DMS153 treated with DMSO at 0.1 percent for 48 hours (cell line): ENCODE measurements around the gene NTM.
"Not testable (repeated sequence)": the region's sequence is repeated elsewhere in the genome, so short reads cannot be mapped to it uniquely, and the experiment has no call there.

Experiments used
- DNase-seq: peaks from one replicate; lab custom pipeline; 2025; ENCODE audit not compliant: unreplicated experiment; lab: John Stamatoyannopoulos, UW

The NTM gene

DNA sequence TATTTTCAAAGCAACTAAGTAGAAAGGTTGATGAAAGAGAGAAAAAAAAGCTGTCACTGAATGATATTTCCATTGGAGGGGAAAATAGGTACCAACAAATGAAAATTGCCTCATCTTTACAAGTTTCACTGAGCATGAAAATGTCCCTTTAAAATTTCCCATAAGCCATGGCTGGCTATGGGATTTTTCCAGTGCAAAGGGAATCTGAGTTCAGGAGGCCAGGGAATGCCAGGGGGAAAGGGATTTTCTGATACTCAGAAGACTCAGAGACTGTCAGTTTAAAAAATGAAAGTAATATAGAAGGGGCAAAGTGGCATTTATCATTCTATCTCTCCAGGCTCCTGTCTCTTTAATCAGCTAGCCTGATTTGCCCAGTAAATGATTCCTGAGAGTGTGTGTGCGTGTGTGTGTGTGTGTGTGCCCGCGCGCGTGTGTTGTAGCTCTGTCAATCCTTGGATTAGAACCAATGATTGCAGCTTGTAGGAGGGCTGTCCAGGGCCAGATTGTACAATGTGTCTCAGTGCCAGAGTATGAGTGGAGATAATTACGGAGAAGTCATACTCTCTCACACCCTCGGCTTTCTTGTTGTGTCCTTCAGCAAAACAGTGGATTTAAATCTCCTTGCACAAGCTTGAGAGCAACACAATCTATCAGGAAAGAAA is at the start of gene NTM:
Gene NTM, plus strand, starts transcription at position 526 of the 662 bp plus-strand sequence.
- DNase-seq = no peak

DNA sequence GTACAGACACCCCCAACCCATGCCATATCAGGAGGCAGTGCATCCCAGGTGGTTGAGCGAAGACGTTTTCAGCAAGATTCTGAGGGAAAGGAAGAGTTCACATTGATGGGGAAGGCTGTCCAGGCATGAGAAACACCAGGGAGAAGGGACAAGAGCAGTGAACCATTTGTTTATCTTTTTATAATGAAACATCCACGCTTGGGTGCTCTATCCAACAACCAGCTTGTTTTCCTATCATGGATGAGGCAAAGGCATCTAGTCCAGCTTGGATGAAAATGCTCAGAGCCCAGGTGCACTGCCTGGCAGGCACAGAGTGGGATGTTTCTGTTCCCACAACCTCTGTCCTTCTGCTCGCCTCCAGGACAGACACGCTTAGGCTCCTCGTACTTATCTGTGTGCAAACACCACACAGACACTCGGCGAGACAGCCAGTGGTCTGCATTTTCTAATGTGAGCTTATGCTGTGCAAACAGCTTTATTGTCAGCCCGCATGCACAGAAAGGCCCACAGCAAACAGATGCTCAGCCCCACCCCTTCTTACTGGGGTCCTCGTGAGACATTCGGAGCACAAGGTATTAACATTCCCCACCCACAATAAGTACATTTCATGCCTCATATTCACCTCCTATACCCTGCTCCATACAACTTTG is 45.4 kb upstream of the NTM start:
- DNase-seq = no peak

DNA sequence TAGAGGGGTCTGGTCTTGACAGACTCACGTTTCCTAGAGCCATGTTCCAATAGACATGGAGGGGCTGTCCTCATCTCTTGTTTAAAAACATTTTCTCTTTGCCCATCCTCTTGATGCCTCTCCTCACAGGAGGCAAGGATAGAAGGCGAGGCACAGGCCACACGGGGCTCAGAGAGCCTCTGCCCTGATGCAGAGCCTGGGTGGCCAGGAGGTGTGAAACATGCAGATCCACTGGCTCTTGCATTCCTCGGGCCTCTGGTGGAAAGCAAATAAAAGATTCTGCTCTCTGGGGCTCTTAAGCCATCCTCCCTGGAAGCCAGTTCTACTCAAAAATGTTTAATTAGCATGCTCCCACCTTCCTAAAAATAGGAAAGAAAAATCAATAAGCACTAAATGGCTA is 43.6 kb upstream of the NTM start:
- DNase-seq = no peak

DNA sequence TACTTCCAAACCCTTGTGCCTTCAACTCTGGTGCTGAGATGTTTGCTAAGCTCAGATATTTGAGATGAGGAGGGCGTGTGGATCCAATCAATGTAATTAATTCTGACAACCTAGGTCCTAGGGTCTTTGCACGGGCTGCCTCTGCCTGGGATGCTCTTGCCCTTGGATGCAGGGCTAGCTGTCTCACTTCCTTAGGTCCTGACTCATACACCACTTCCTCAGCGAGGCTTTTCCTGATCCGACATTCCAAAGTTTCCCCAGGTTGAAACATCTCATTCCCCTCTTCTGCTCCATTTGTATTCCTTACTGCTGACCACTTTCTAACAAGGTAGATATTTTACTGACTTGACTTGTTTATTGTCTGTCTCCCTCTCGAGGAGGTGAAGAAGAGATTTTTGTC is 43.0 kb upstream of the NTM start:
- DNase-seq = no peak

DNA sequence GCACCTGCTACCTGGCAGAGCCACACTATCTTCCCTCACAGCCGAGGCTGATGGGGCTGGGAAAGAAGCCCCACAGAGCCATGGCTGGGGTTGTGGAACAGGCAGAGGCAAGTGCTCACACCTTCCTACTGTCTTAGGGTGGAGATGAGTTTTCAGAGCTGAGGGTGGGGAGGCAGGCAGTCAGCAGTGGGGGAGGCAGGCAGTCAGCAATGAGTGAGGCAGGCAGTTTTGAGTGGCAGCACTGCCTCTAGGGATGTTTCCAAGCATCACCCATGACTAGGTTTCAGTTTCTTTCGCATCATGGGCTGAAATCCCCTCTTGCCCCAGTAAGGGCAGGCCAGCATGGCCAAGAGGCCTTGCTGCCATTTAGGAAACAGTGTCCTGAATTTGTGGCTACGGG is 41.6 kb upstream of the NTM start:
- no peak for DNase-seq

GRCh38 chr11:131331010-131331409 is 39.4 kb upstream of the NTM start:
- DNase-seq = no peak

GRCh38 chr11:131331546-131331945 is 38.9 kb upstream of the NTM start:
- DNase-seq = no peak

GRCh38 chr11:131334601-131335000 is 35.8 kb upstream of the NTM start:
- DNase-seq = no peak

GRCh38 chr11:131341900-131342299 is 28.5 kb upstream of the NTM start:
- DNase-seq = not testable (repeated sequence)

DNA sequence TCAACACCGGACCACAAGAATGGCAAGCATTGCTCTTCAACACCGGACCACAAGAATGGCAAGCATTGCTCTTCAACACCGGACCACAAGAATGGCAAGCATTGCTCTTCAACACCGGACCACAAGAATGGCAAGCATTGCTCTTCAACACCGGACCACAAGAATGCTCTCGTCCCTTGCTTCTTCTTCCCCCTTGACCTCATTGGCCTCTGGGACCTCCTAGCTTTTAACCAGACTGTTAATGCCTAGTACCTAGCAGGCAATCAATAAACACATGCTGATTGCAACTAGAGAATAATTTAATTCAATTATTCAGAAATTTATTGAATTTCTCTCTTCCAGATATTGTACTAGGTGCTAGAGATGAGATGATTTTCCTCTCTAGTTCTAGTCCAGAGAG is 28.0 kb upstream of the NTM start:
- DNase-seq = not testable (repeated sequence)

DNA sequence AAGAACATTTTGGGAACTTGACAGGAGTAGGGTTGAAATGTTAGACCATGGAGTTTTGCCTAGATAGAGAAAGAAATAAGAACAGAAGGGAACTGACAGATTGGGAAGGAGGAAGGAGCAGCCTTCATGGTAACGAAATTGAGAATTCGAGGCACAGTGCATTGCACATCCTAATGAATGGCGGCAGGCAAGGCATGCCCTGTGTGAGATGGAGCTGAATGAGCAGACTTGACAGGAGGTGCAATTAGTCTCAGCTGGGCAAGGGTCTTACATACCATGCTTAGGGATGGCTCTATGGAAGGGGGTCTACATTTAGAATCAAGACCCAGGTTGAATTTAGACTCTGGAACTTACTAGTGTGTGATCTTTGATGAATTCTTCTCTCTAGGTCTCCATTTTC is 25.0 kb upstream of the NTM start:
- no peak for DNase-seq

DNA sequence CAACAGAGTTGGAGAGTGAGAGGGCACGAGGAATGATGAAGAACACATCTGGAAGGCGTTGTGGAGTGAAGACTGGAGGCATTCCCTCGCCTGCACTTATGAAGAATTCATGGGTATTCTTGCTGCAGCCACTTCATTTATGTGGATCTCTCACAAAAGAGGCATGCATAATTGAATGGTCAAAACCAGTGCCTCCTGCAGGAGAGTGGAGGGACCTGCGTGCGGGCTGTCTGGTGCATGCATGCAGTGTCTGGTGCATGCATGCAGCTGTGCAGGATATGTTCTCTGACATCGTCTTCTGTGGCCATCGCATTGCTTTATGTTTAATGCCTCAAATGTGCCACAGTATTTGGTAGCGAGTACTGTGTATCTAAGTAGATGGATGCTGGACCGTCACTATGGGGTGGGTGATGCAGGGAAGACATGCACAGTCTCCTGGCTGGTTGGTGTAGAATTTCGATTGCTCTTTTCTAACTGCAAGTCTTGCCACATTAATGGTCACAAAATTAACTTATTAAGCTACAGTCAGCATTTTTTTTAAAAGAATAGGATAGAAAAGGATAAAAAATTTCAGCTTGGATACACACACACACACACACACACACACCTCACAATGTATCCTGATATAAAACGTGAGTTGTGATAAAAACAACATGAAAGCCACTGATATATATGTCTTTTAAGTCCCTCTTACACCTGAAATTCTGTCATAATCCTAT is 20.9 kb upstream of the NTM start:
- no peak for DNase-seq

GRCh38 chr11:131350872-131351271 is 19.5 kb upstream of the NTM start:
- no peak for DNase-seq

DNA sequence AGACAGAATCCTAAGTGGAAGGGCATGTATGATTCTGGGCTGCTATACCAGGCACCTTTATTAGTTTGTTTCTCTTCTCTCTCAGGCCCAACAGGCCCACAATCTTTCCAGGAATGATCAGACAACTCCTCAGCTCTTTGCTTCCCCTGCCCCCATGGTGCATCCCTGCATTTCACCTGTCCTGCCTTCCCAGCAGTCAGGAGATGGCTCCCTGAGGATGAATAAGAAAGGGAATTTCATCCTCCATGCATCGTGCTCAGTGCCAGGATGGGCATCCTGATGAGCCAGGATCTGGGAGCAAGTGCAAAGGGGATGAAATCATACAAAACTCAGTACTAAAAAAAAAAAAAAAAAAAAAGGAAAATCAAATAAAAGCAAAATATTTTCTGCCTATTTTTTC is 18.6 kb upstream of the NTM start:
- no peak for DNase-seq

DNA sequence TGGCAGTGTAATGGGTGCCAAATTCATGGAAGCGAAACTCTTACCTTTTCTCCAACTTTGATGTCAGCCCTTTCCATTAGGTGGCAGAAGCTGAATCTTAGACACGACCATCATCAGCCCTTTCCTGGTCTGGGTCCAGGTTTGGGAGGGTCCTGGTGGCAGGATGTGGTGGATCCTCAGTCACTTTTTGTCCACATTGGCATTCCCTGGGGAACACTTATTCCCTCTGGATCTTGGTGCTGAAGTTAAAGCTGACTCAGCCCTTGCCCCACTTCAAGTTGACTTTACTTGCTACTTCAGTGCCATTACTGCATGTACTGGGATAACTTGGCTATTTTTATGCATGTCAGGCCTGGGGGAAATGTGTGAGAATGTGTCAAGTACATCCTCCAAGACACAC is 16.6 kb upstream of the NTM start:
- DNase-seq = no peak

DNA sequence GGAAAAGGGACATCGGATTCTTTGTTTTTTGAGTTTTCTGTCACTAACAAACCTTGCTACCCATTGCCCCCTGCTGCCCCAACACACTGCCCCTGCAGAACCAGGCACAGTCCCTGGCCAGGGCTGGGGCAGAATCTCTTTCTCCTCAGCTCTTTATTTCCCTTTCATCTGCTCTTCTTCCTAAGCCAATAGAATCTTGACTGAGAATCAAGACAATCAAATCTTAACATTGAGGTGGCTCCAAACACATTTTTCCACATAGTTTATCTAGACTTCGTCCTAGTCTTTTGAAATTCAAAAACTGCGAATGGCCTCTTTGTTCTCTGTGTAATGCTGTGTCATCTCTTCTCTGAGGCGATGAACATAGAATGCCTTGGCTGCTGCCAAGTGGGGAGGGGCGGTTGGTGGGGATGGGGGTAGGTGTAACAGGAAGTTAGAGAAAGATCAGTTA is 16.1 kb upstream of the NTM start:
- no peak for DNase-seq

GRCh38 chr11:131356206-131356605 is 14.2 kb upstream of the NTM start:
- DNase-seq = no peak

- no peak for DNase-seq
Measured at GRCh38 chr11:131365329-131365930, 5.0 kb upstream of the NTM start.

- no peak for DNase-seq
Measured at GRCh38 chr11:131370901-131371790, 731 bp downstream of the NTM start.

- no peak for DNase-seq
Measured at GRCh38 chr11:131371791-131372104, 1.3 kb downstream of the NTM start.
